Fibroblast of mammary gland (primary cell): ENCODE measurements around the gene LRRC14B.
"Not testable (repeated sequence)": the region's sequence is repeated elsewhere in the genome, so short reads cannot be mapped to it uniquely, and the experiment has no call there.

Experiments used
- DNase-seq: peaks from one replicate; pipeline ENCODE4 v3.0.0-alpha.2; 2010; ENCODE audit warnings: low read depth
- H3K4me3 ChIP-seq: 2 replicates; pipeline ENCODE4 v1.5.1; 2011; ENCODE audit warnings: low read depth, mild to moderate bottlenecking, low read length, moderate library complexity; ENCODE audit not compliant: control insufficient read depth
- CTCF ChIP-seq: conservative IDR thresholded peaks from 2 replicates; pipeline ENCODE4 v1.5.1; 2011; ENCODE audit warnings: low read depth, low read length, inconsistent platforms; ENCODE audit not compliant: control insufficient read depth, insufficient read depth

The LRRC14B gene

DNA sequence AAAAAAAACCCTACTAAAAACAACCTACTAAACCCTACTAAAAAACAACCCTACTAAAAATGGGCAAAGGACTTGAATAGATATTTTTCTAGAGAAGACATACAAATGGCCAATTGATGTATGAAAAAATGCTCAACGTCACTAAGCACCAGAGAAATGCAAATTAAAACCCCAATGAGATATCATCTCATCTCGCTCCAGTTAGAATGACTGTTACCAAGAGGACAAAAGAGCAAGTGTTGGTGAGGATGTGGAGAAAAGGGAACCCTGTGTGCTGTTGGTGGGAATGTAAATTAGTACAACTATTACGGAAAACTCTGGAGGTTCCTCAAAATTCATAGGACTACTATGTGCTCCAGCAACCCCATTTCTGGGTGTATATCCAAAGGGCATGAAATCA is 37.6 kb downstream of the LRRC14B start:
- no peak for DNase-seq
- no peak overlapping the region for H3K4me3 ChIP-seq
- no peak for TF ChIP-seq CTCF

GRCh38 chr5:230711-231110 is 39.4 kb downstream of the LRRC14B start:
- TF ChIP-seq CTCF = no peak
- DNase-seq = no peak
- H3K4me3 ChIP-seq = no peak overlapping the region

- H3K4me3 ChIP-seq = no peak overlapping the region
- DNase-seq = no peak
- no peak for TF ChIP-seq CTCF
Measured at GRCh38 chr5:231661-232060, 40.4 kb downstream of the LRRC14B start.

GRCh38 chr5:233426-233825 is 42.1 kb downstream of the LRRC14B start:
- DNase-seq, H3K4me3 ChIP-seq: not testable (repeated sequence)

DNA sequence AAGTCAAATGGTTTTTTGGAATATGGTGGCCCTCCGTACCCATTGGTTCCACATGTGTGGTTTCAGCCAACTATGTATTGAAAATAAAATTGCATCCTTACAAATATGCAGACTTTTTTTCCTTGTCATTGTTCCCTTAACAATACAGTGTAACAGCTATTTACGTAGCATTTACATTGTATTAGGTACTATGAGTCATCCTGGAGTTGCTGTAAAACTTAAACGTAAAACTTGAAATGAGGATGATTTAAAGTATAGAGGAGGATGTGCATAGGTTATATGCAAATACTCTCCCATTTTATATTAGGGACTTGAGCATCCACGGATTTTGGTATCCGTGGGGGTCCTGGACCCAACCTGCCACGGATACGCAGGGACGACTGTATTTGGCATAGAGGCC is 43.2 kb downstream of the LRRC14B start:
- no peak for TF ChIP-seq CTCF
- no peak overlapping the region for H3K4me3 ChIP-seq
- no peak for DNase-seq

DNA sequence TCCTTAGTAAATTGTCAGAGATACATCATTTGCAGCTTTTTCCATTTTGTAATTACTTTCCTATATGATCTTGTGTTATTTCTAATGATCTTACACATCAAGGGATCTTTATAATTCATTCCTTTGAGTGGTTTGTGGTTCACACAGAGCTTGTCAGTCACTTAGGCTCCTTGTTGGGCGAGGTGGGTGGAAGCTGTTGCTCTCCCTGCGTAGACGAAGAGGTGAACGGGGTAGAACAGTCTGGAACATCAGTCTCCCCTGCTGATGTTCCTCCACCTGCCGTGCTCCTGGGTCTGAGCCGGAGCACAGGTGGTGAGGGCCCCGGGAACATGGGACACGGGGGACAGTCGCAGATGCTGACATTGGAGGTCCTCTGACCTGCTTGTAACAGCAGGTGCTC is 44.2 kb downstream of the LRRC14B start:
- not testable (repeated sequence) for H3K4me3 ChIP-seq, DNase-seq

GRCh38 chr5:237931-238330 is 46.6 kb downstream of the LRRC14B start:
- not testable (repeated sequence) for DNase-seq

GRCh38 chr5:240550-240949 is 49.3 kb downstream of the LRRC14B start:
- not testable (repeated sequence) for H3K4me3 ChIP-seq, DNase-seq

More at GRCh38 chr5:237931-238330, 46.6 kb downstream of the LRRC14B start:
- H3K4me3 ChIP-seq = not testable (repeated sequence)

DNA sequence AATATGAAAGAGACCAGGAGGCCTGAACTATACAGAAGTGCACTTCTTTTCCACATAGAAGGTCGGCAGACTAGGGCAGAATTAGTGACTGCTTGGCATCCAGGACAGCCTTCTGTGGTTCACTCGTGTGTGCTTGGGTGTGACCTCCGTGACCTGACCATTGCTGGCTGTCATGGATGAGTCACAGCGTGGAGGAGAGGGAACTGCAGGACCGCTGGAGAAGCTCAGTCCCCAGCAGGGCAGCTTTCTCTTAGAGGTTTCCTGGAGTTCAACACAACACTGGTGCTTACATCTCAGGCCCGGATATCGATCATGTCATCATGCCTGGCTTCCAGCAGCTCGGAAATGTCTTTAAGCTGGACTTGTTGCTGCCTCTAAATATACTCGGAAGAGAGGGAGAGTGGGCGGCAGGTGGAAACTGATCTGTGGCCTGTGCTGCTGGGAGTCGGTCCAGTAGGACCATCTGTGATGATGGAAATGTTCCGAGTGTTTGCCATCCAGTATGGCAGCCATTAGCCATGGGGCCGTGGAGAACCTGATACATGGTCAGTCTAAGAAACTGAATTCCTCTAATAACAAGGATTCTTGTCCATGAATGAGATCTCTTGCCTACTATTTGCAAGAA is 49.9 kb downstream of the LRRC14B start:
- peak; percentile 29 for DNase-seq
- not testable (repeated sequence) for H3K4me3 ChIP-seq

GRCh38 chr5:243683-244367 is 52.5 kb downstream of the LRRC14B start:
- H3K4me3 ChIP-seq, DNase-seq: not testable (repeated sequence)

DNA sequence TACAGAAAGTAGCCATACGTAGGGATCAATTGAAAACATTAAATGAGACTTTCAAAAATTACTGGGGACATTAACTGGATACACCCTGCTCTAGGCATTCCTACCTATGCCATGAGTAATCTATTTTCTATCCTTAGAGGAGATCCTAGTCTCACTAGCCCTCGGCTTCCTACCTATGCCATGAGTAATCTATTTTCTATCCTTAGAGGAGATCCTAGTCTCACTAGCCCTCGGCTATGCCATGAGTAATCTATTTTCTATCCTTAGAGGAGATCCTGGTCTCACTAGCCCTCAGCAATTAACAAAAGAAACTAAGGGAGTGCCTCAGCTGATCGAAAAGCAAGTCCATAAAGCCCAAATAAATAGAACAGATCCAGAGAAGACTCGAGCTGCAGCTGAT is 54.4 kb downstream of the LRRC14B start:
- not testable (repeated sequence) for DNase-seq, H3K4me3 ChIP-seq
